Bone marrow (tissue), 2 donors: ENCODE results near the gene SPATA33.

Source experiments
- DNase-seq, 2 donors: peaks; one replicate each; lab custom pipeline; 2025; lab: John Stamatoyannopoulos, UW

The SPATA33 gene

GRCh38 chr16:89657442-89658220, at the start of gene SPATA33, which contains the start of gene CHMP1A:
TSS of gene SPATA33 (plus strand) at chr16:89657836. CDS start at chr16:89657912, 76 bp downstream.
TSS of gene CHMP1A (minus strand) at chr16:89657708. CDS start at chr16:89657588, 120 bp downstream.
- peak; percentile 43 to 92 for DNase-seq

GRCh38 chr16:89607937-89608740, 49.5 kb upstream of the SPATA33 start:
- DNase-seq = no peak

GRCh38 chr16:89610108-89610453, 47.6 kb upstream of the SPATA33 start:
- no peak for DNase-seq

GRCh38 chr16:89612415-89613166, 45.0 kb upstream of the SPATA33 start:
- no peak for DNase-seq

GRCh38 chr16:89613231-89613953, 44.2 kb upstream of the SPATA33 start, which contains the start of gene DPEP1:
TSS of gene DPEP1 (plus strand) at chr16:89613642. CDS start at chr16:89630411, 16,769 bp downstream.
- no peak for DNase-seq

- no peak for DNase-seq
Observed at GRCh38 chr16:89613954-89614459, 43.6 kb upstream of the SPATA33 start.

- DNase-seq = no peak
Observed at GRCh38 chr16:89615176-89615575, 42.5 kb upstream of the SPATA33 start.

GRCh38 chr16:89615596-89616090, 42.0 kb upstream of the SPATA33 start:
- DNase-seq = no peak

GRCh38 chr16:89616623-89617022, 41.0 kb upstream of the SPATA33 start:
- DNase-seq = no peak

- DNase-seq = no peak
Observed at GRCh38 chr16:89617036-89617435, 40.6 kb upstream of the SPATA33 start.

GRCh38 chr16:89618109-89618998, 39.3 kb upstream of the SPATA33 start:
- DNase-seq = no peak

GRCh38 chr16:89619840-89620239, 37.8 kb upstream of the SPATA33 start:
- no peak for DNase-seq

- no peak for DNase-seq
Observed at GRCh38 chr16:89620406-89620841, 37.2 kb upstream of the SPATA33 start.

GRCh38 chr16:89621136-89621697, 36.4 kb upstream of the SPATA33 start:
- no peak for DNase-seq

- no peak for DNase-seq
Observed at GRCh38 chr16:89621698-89622409, 35.8 kb upstream of the SPATA33 start.

- DNase-seq = no peak
Observed at GRCh38 chr16:89623511-89624261, 34.0 kb upstream of the SPATA33 start.

GRCh38 chr16:89624777-89625761, 32.6 kb upstream of the SPATA33 start:
- no peak for DNase-seq
